Cardiac fibroblast (primary cell): Measurements from ENCODE around the gene UNC13A.
A peak's percentile ranks its signal among the peaks of the same experiment; 100 is the strongest.

Experiments used
- DNase-seq, 2 donors: peaks; one replicate each; pipeline versions ENCODE4 v3.0.0 to v3.0.0-alpha.2; 2010; ENCODE audit warnings: low read depth in 2 of 2
- H3K4me3 ChIP-seq, 2 donors: replicated peaks in 1 of 2; 1 replicate in 1 of 2; 2 replicates in 1 of 2; pipeline ENCODE4 v1.5.1; 2011; ENCODE audit warnings: low read depth in 2 of 2, low read length in 2 of 2, mild to moderate bottlenecking in 2 of 2, moderate library complexity in 1 of 2
- CTCF ChIP-seq: IDR thresholded peaks from one replicate; pipeline ENCODE4 v1.5.1; 2011; ENCODE audit warnings: low read depth, mild to moderate bottlenecking, low read length, inconsistent platforms

UNC13A gene

GRCh38 chr19:17618281-17618903, 69.8 kb downstream of the UNC13A start:
- TF ChIP-seq CTCF = no peak
- no peak for DNase-seq
- no peak overlapping the region for H3K4me3 ChIP-seq

- no peak for TF ChIP-seq CTCF
- H3K4me3 ChIP-seq = no peak overlapping the region
- no peak for DNase-seq
Observed at GRCh38 chr19:17617807-17618192, 70.4 kb downstream of the UNC13A start.

GRCh38 chr19:17616961-17617806, 71.0 kb downstream of the UNC13A start:
- peak overlapping the region in 1 of 2 donors; percentile 3 for H3K4me3 ChIP-seq

GRCh38 chr19:17616686-17616960, 71.5 kb downstream of the UNC13A start:
- peak overlapping the region in 1 of 2 donors; percentile 3 for H3K4me3 ChIP-seq
- TF ChIP-seq CTCF = no peak
- no peak for DNase-seq

More at GRCh38 chr19:17616961-17617806, 71.0 kb downstream of the UNC13A start:
- TF ChIP-seq CTCF = no peak
- peak; percentile 8 to 53 for DNase-seq

- no peak for DNase-seq
- no peak for TF ChIP-seq CTCF
- peak overlapping the region in 1 of 2 donors; percentile 3 for H3K4me3 ChIP-seq
Observed at GRCh38 chr19:17615889-17616685, 72.1 kb downstream of the UNC13A start.

- TF ChIP-seq CTCF = no peak
- DNase-seq = no peak
- H3K4me3 ChIP-seq = no peak overlapping the region
Observed at GRCh38 chr19:17614476-17614875, 73.7 kb downstream of the UNC13A start.
